Stimulated activated CD8-positive, alpha-beta memory T cell treated with anti-CD3 and anti-CD28 coated beads, Interleukin-7, amount 100 ng/mL, for 1 hour (primary cell): ENCODE data around the gene RBFA.

Source experiments
- DNase-seq, 2 donors: peaks; one replicate each; pipeline ENCODE4 v3.0.0-alpha.2; 2020; ENCODE audit warnings: low read depth in 2 of 2

Gene RBFA

GRCh38 chr18:80029690-80030089 lies 4.5 kb upstream of the RBFA start:
- no peak for DNase-seq

GRCh38 chr18:80033181-80034067 lies 810 bp upstream of the RBFA start:
- DNase-seq = peak in 1 of 2 donors; percentile 43

GRCh38 chr18:80034852-80035406 lies 695 bp downstream of the RBFA start:
- no peak for DNase-seq

- no peak for DNase-seq
These were observed 1.8 kb downstream of the RBFA start for GRCh38 chr18:80035997-80036396.

- DNase-seq = no peak
These were observed 3.1 kb downstream of the RBFA start for GRCh38 chr18:80037300-80037699.

- DNase-seq = no peak
These were observed 3.8 kb downstream of the RBFA start for GRCh38 chr18:80037869-80038630.

GRCh38 chr18:80040515-80040914 lies 6.3 kb downstream of the RBFA start:
- no peak for DNase-seq

- no peak for DNase-seq
These were observed 7.2 kb downstream of the RBFA start for GRCh38 chr18:80041424-80041823.

- no peak for DNase-seq
These were observed 8.6 kb downstream of the RBFA start for GRCh38 chr18:80042785-80043184.

- no peak for DNase-seq
These were observed 9.8 kb downstream of the RBFA start for GRCh38 chr18:80044072-80044471.

- DNase-seq = no peak
These were observed 11.8 kb downstream of the RBFA start for GRCh38 chr18:80046011-80046410.

GRCh38 chr18:80046431-80046830 lies 12.2 kb downstream of the RBFA start:
- no peak for DNase-seq

- no peak for DNase-seq
These were observed 12.8 kb downstream of the RBFA start for GRCh38 chr18:80046961-80047541.

- DNase-seq = no peak
These were observed 16.6 kb downstream of the RBFA start for GRCh38 chr18:80050797-80051196.

GRCh38 chr18:80056095-80056494 lies 21.9 kb downstream of the RBFA start:
- DNase-seq = no peak

GRCh38 chr18:80059945-80060344 lies 25.7 kb downstream of the RBFA start:
- DNase-seq = no peak

- DNase-seq = no peak
These were observed 31.5 kb downstream of the RBFA start for GRCh38 chr18:80065705-80066104.

- DNase-seq = no peak
These were observed 33.1 kb downstream of the RBFA start for GRCh38 chr18:80067321-80067720.

- DNase-seq = no peak
These were observed 33.7 kb downstream of the RBFA start for GRCh38 chr18:80067897-80068296.

- DNase-seq = no peak
These were observed 34.5 kb downstream of the RBFA start for GRCh38 chr18:80068571-80069272.

- DNase-seq = no peak
These were observed 36.6 kb downstream of the RBFA start for GRCh38 chr18:80070825-80071224.

- no peak for DNase-seq
These were observed 39.9 kb downstream of the RBFA start for GRCh38 chr18:80074183-80074582.
